Measurements from ENCODE around the gene VPS26A.

DNA sequence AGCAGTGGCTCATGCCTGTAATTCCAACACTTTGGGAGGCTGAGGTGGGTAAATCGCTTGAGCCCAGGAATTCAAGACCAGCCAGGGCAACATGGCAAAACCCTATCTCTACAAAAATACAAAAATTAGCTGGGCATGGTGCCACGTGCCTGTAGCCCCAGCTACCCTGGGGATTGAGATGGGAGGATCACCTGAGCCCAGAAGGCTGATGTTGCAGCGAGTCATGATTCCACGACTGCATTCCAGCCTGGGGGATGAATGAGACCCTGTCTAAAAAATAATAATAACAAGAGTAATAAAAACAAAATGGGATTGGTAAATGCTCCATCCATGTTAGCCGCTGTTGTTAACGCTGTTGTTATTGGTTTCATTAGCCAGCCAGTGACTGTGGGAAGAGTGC is 94.9 kb downstream of the VPS26A start:
- TF ChIP-seq, protein P1, sequence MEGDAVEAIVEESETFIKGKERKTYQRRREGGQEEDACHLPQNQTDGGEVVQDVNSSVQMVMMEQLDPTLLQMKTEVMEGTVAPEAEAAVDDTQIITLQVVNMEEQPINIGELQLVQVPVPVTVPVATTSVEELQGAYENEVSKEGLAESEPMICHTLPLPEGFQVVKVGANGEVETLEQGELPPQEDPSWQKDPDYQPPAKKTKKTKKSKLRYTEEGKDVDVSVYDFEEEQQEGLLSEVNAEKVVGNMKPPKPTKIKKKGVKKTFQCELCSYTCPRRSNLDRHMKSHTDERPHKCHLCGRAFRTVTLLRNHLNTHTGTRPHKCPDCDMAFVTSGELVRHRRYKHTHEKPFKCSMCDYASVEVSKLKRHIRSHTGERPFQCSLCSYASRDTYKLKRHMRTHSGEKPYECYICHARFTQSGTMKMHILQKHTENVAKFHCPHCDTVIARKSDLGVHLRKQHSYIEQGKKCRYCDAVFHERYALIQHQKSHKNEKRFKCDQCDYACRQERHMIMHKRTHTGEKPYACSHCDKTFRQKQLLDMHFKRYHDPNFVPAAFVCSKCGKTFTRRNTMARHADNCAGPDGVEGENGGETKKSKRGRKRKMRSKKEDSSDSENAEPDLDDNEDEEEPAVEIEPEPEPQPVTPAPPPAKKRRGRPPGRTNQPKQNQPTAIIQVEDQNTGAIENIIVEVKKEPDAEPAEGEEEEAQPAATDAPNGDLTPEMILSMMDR (conservative IDR thresholded peaks at IDR 0.05; ENCODE audit: low read depth, low read length): no peak
- no peak for TF ChIP-seq EZH2phosphoT487 (IDR thresholded peaks at IDR 0.05; ENCODE audit: borderline replicate concordance, low read length)

Measured in PC-3 (cell line).